D341Med (cell line): ENCODE measurements around the gene SERPINA1.

Experiments
- DNase-seq: peaks from one replicate; pipeline ENCODE4 v3.0.0; 2012; ENCODE audit warnings: low spot score

Gene SERPINA1

GRCh38 chr14:94397289-94398181 lies 9.1 kb upstream of the SERPINA1 start:
- no peak for DNase-seq

- DNase-seq = no peak
These were observed 8.3 kb upstream of the SERPINA1 start for GRCh38 chr14:94396628-94397225.

GRCh38 chr14:94395888-94396574 lies 7.6 kb upstream of the SERPINA1 start:
- DNase-seq = no peak

- no peak for DNase-seq
These were observed 7.0 kb upstream of the SERPINA1 start for GRCh38 chr14:94395282-94395887.

GRCh38 chr14:94394581-94395207 lies 6.3 kb upstream of the SERPINA1 start:
- DNase-seq = no peak

- DNase-seq = no peak
These were observed 5.7 kb upstream of the SERPINA1 start for GRCh38 chr14:94394025-94394493.

GRCh38 chr14:94393474-94393873 lies 5.1 kb upstream of the SERPINA1 start:
- DNase-seq = no peak

GRCh38 chr14:94392510-94392935 lies 4.1 kb upstream of the SERPINA1 start:
- DNase-seq = no peak

GRCh38 chr14:94391281-94391975 lies 3.0 kb upstream of the SERPINA1 start:
- no peak for DNase-seq

- DNase-seq = no peak
These were observed 2.1 kb upstream of the SERPINA1 start for GRCh38 chr14:94390372-94391086.

GRCh38 chr14:94389731-94390371 lies 1.4 kb upstream of the SERPINA1 start:
- no peak for DNase-seq

- DNase-seq = no peak
These were observed 685 bp upstream of the SERPINA1 start for GRCh38 chr14:94389104-94389469.

- DNase-seq = no peak
These were observed 397 bp downstream of the SERPINA1 start for GRCh38 chr14:94388027-94388383.

GRCh38 chr14:94387051-94388026 lies 1.1 kb downstream of the SERPINA1 start:
- no peak for DNase-seq

- DNase-seq = no peak
These were observed 2.0 kb downstream of the SERPINA1 start for GRCh38 chr14:94386085-94387031.

GRCh38 chr14:94385553-94386057 lies 2.8 kb downstream of the SERPINA1 start:
- no peak for DNase-seq

- DNase-seq = no peak
These were observed 4.1 kb downstream of the SERPINA1 start for GRCh38 chr14:94384342-94384741.

- no peak for DNase-seq
These were observed 4.6 kb downstream of the SERPINA1 start for GRCh38 chr14:94383777-94384176.
